NCI-H2029 (cell line): ENCODE data around the gene SNX27.
"Not testable (repeated sequence)": the region's sequence is repeated elsewhere in the genome, so short reads cannot be mapped to it uniquely, and the experiment has no call there.

Experiments
- DNase-seq: peaks from one replicate; lab custom pipeline; 2025; lab: John Stamatoyannopoulos, UW

The SNX27 gene

GRCh38 chr1:151641229-151641628 is 29.4 kb downstream of the SNX27 start:
- no peak for DNase-seq

DNA sequence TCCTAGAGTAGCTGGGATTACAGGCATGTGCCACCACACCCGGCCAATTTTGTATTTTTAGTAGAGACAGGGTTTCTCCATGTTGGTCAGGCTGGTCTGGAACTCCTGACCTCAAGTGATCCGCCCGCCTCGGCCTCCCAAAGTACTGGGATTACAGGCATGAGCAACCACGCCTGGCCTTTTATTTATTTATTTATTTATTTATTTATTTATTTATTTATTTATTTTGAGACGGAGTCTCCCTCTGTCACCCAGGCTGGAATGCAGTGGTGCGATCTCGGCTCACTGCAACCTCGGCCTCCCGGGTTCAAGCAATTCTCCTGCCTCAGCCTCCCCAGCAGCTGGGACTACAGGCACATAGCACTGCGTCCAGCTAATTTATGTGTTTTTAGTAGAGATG is 31.2 kb downstream of the SNX27 start:
- not testable (repeated sequence) for DNase-seq

DNA sequence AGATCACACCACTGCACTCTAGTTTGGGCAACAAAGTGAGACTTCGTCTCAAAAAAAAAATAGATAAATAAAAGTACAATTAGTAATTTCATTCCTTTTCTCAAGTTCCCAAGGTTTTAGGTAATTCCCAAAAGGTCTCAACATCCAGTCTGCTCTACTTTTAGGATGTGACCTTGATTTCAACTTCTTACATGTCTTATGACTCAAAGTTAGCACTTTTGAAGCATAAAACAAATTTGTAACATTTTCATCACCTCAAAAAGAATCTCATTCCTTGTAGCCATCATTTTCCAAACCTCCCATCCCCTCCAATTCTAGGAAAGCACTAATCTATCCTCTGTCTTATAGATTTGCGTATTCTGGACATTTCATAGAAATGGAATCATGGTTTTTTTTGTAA is 32.2 kb downstream of the SNX27 start:
- no peak for DNase-seq

GRCh38 chr1:151653397-151653796 is 41.5 kb downstream of the SNX27 start:
- DNase-seq: no peak

- DNase-seq: no peak
These were observed 43.5 kb downstream of the SNX27 start for GRCh38 chr1:151655371-151655770.

DNA sequence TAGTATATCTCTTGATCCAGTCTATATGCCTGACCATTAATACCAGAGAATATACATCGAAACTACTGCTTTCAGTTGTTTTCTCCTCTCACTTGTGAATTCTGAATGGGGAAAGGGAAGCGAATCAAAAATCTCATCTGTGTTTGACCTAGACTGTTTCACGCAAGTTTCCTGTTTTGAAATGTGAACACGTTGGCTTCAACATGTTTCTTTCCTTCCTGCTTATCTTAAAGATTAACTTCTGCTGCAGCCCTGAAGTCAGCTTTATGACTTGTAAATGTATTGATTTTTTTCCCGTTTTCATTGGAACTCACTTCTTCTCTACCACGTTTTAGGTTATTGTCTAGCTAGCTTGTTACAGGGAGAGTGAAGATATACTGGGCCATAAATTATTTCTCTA is 49.9 kb downstream of the SNX27 start:
- no peak for DNase-seq

- no peak for DNase-seq
These were observed 56.2 kb downstream of the SNX27 start for GRCh38 chr1:151668090-151668489.

DNA sequence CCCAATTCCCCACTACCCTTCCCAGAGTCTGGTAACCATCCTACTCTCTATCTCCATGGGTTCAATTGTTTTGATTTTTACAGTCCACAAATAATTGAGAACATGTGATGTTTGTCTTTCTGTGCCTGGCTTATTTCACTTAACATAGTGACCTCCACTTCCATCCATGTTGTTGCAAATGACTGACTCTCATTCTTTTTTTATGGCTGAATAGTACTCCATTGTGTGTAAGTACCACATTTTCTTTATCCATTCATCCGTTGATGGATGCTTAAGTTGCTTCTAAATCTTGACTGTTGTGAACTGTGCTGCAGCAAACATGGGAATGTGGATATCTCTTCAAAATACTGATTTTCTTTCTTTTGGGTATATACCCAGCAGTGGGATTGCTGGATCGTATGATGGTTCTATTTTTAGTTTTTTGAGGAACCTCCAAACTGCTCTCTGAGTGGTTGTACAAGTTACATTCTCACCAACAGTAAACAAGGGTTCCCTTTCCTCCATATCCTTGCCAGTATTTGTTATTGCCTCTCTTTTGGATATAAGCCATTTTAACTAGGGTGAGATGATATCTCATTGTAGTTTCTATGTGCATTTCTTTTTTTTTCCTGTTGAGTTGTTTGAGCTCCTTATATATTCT is 58.3 kb downstream of the SNX27 start:
- DNase-seq: not testable (repeated sequence)

- no peak for DNase-seq
These were observed 61.6 kb downstream of the SNX27 start for GRCh38 chr1:151673407-151673806.

- DNase-seq: no peak
These were observed 68.5 kb downstream of the SNX27 start for GRCh38 chr1:151680391-151680790.

GRCh38 chr1:151680826-151681225 is 69.0 kb downstream of the SNX27 start:
- DNase-seq: no peak

DNA sequence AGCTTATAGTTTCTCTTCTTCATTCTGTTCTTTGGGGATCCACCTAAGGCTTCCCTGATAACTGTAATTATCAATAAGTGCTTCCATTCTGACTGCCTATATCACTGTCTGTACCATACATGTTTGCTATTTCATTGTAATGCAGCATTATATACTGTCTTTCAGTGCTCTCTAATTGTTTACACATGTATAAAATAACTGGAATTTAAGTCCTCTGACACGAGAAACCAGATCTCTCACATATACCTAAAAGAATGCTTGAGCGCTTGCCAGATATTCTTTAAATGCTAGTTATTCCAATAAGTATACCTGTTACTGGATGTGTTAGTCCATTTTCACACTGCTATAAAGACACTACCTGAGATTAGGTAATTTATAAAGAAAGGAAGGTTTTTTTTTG is 70.1 kb downstream of the SNX27 start:
- DNase-seq: no peak

DNA sequence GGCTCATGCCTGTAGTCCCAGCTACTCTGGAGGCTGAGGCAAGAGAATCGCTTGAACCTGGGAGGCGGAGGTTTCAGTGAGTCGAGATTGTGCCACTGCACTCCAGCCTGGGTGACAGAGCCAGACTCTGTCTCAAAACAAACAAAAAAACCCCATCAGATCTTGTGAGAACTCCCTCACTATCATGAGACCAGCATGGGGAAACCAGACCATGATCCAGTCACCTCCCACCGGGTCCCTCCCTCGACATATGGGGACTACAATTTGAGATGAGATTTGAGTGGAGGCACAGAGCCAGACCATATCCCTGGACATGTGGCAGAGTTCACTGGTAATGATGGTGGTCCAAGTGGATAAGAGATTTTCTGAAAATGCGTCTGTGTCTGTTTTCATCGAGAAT is 71.1 kb downstream of the SNX27 start:
- not testable (repeated sequence) for DNase-seq

DNA sequence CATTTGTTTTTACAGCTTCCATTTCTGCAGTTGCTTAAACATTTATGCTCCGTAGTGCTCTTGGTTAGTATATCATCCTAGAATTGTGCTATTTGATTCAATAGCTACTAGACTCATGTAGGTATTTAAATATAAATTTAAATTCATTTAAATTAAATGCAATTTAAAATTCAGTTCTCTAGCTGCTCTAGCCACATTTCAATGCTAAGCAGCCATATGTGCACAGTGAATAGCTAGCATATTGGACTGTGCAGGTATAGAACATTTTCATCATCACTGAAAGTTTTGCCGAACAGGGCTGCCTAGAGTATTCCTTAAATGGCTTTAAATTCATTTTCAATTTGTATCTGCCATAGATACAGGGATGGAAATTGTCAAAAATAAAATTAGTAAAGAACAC is 72.3 kb downstream of the SNX27 start:
- no peak for DNase-seq

DNA sequence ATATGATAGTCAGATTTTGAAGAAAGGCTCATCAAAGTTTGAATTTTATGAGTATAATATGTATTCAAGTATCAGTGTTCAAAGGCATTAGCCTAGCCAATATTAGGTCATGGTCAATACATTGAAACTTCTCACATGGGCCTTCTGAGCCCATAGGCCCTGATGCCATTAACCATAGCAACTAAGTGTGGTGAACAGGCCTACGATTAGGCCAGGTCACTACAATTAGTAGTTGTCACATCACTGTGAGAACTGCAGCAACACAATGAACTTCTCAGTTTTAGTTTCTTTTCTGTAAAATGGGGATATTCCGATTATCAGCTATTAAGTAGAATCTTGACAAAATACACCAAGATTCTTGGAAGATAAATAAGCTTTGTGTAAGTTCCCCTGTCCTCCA is 74.7 kb downstream of the SNX27 start:
- DNase-seq: no peak

DNA sequence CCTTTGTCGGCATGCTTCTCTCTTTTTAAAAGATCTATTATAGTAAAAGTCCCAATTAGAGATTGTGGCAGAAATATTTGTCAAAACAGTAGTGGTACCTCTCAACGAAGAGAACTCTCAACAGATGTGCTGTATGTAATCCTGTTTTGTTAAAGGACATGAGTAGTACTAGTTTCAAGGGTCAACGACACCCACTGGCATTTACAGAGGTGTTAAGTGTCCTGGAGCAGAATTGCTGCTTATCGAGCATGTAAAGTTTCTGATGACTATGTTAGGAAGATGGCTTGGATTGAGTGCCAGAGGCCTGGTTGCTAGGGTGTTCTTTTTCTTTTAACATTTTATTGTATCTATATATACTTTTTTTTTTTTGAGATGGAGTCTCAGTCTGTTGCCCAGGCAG is 77.6 kb downstream of the SNX27 start:
- DNase-seq: no peak

GRCh38 chr1:151692226-151692625 is 80.4 kb downstream of the SNX27 start:
- DNase-seq: no peak

- no peak for DNase-seq
These were observed 81.3 kb downstream of the SNX27 start for GRCh38 chr1:151693057-151693651.

GRCh38 chr1:151701515-151701914 is 89.7 kb downstream of the SNX27 start:
- DNase-seq: no peak

- no peak for DNase-seq
These were observed 91.1 kb downstream of the SNX27 start for GRCh38 chr1:151702936-151703335.

- DNase-seq: no peak
These were observed 92.0 kb downstream of the SNX27 start for GRCh38 chr1:151703813-151704212.

DNA sequence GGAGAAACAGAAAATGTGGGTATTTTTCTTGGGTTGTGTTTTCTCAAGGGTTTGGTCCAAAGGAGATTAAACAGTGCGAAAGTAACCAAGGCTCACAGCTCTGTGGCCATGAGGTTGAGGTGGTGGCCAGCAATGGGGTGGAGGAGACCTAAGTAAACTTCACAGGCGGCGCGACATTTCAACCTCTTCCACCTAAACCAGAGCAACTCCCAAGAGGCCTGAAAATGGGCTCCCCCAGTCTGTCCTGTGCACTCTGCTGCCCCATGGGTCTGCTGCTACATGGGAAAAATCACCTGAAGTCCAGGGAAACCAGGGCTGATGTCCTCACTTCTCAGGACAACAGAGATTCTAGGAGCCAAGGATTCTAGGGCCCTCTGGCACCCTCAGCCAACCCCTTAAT is 92.4 kb downstream of the SNX27 start:
- no peak for DNase-seq

- no peak for DNase-seq
These were observed 93.3 kb downstream of the SNX27 start for GRCh38 chr1:151705146-151705545.

DNA sequence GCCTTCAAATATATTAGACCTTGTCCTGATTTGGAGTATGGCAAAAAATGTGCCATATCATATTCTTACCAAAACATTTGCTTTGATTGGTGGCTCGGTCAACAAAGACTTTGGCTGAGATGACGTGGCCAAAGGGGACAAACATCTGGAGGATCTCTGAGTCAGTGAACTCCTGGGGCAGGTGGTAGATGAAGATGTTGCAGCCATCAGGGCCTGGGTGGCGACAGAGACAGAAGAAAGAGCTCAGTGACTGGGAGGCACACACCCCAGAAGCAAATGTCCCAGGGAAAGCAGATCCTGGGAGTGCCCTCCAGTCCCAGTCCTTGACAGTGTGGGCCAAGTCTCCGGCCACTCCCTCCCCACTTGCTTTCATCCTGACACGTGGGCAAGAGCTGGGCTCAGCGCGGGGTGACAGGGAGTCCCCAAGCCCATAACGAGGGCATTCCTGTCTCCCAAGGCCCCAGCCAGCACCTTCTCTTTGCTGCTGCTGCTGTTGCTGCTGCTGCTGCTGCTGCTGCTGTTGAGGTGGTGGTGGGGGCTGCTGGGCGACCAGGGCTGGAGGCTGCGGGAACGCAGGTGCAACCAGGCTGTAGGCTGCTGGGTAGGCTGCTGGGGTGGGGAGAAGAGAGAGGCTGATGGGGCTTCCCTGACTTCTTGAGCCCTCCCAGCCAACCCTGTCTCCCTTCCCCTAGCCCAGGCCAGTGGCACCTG is 94.1 kb downstream of the SNX27 start:
- no peak for DNase-seq
